K562 (cell line): Measurements from ENCODE around the gene DLAT. TPM values are rescaled to one million over a fixed set of nuclear protein-coding genes. Genes with fewer than 3 reads are reported as not detected.

Experiments
- ARHGAP35 ChIP-seq: fragments of 450-650 bp; IDR thresholded peaks from 2 replicates; pipeline ENCODE4 v1.6.1; 2018; ENCODE audit not compliant: partially characterized antibody
- ARID2 ChIP-seq: fragments of 450-650 bp; IDR thresholded peaks from 2 replicates; pipeline ENCODE4 v1.6.1; 2017; ENCODE audit warnings: antibody characterized with exemption, mild to moderate bottlenecking
- ARID3A ChIP-seq: IDR thresholded peaks from 2 replicates; pipeline ENCODE4 v1.6.1; 2012; ENCODE audit warnings: low read depth, low read length, improper control_type of control experiment, borderline replicate concordance
- CREB3L1 ChIP-seq: fragments of 450-650 bp; IDR thresholded peaks from 2 replicates; pipeline ENCODE4 v1.6.1; 2014; ENCODE audit warnings: low read depth, mild to moderate bottlenecking, moderate library complexity, borderline replicate concordance
- HNRNPUL1 ChIP-seq: fragments of 200-400 bp; formaldehyde crosslinking; IDR thresholded peaks from 2 replicates; pipeline ENCODE4 v1.6.1; 2017; ENCODE audit warnings: low read length
- HSF4 ChIP-seq: fragments of 250-450 bp; sonication (Bioruptor Pico); IDR thresholded peaks from 2 replicates; pipeline ENCODE4 v2.1.2; 2022; ENCODE audit warnings: mild to moderate bottlenecking, moderate library complexity, borderline replicate concordance
- KDM2B ChIP-seq: fragments of 250-450 bp; sonication (Bioruptor Pico); IDR thresholded peaks from 2 replicates; pipeline ENCODE4 v1.8.0; 2021; ENCODE audit warnings: mild to moderate bottlenecking, moderate library complexity
- MLLT1 ChIP-seq, 2 experiments: fragments of 450-650 bp; IDR thresholded peaks; 2 replicates each; pipeline ENCODE4 v1.6.1; 2016
- NCOA2 ChIP-seq, 2 experiments: fragments of 450-650 bp; IDR thresholded peaks; 2 replicates each; pipeline ENCODE4 v1.6.1; 2018; ENCODE audit warnings: mild to moderate bottlenecking in 2 of 2, moderate library complexity in 1 of 2; ENCODE audit not compliant: partially characterized antibody in 2 of 2
- NFE2L1 ChIP-seq: fragments of 450-650 bp; IDR thresholded peaks from 2 replicates; pipeline ENCODE4 v1.6.1; 2016; ENCODE audit warnings: missing genetic modification characterization, low read depth, mild to moderate bottlenecking, missing compliant biosample characterization, moderate library complexity, borderline replicate concordance
- NONO ChIP-seq, 2 experiments: fragments of 200-400 bp in 1 of 2; fragments of 450-650 bp in 1 of 2; formaldehyde crosslinking in 1 of 2; IDR thresholded peaks; 2 replicates each; pipeline ENCODE4 v1.6.1; 2017; ENCODE audit warnings: low read depth in 2 of 2, mild to moderate bottlenecking in 2 of 2, moderate library complexity in 2 of 2, low read length in 1 of 2
- RAD51 ChIP-seq: fragments of 450-650 bp; IDR thresholded peaks from 2 replicates; pipeline ENCODE4 v1.7.1; 2016; ENCODE audit warnings: low read depth, mild to moderate bottlenecking, borderline replicate concordance
- RFX5 ChIP-seq: IDR thresholded peaks from 2 replicates; pipeline ENCODE4 v1.6.1; 2011; ENCODE audit warnings: low read depth, mild to moderate bottlenecking, improper control_type of control experiment, low read length
- SLC30A9 ChIP-seq: fragments of 250-450 bp; sonication (Bioruptor Pico); IDR thresholded peaks from 2 replicates; pipeline ENCODE4 v1.8.0; 2022; ENCODE audit warnings: mild to moderate bottlenecking, moderate library complexity
- SMARCC2 ChIP-seq: fragments of 450-650 bp; IDR thresholded peaks from 2 replicates; pipeline ENCODE4 v1.6.1; 2017; ENCODE audit warnings: antibody characterized with exemption, moderate library complexity, mild to moderate bottlenecking, low read depth
- YBX1 ChIP-seq: fragments of 450-650 bp; IDR thresholded peaks from 2 replicates; pipeline ENCODE4 v1.7.1; 2016; ENCODE audit warnings: mild to moderate bottlenecking
- ZHX1 ChIP-seq: fragments of 150-350 bp; conservative IDR thresholded peaks from 2 replicates; pipeline ENCODE4 v1.6.1; 2014; ENCODE audit warnings: low read length
- ZNF174 ChIP-seq: fragments of 250-450 bp; sonication (Bioruptor Pico); IDR thresholded peaks from 2 replicates; pipeline ENCODE4 v1.4.0; 2020; ENCODE audit warnings: mild to moderate bottlenecking
- ZNF277 ChIP-seq: fragments of 250-450 bp; sonication (Bioruptor Pico); IDR thresholded peaks from 2 replicates; pipeline ENCODE4 v1.8.0; 2022; ENCODE audit warnings: inconsistent platforms, mild to moderate bottlenecking, moderate library complexity, borderline replicate concordance
- ZNF347 ChIP-seq: fragments of 450-650 bp; formaldehyde crosslinking; IDR thresholded peaks from 2 replicates; pipeline ENCODE4 v1.4.0; 2020; ENCODE audit warnings: low read depth, mild to moderate bottlenecking, moderate library complexity
- polyA plus RNA-seq, 8 experiments: library from polyadenylated mRNA; depleted of rRNA in 4 of 8; stranded (reverse) in 5 of 8; unstranded in 3 of 8; fragments of >200 nt; fragmentation: Nextera tagmentation in 2 of 8; fragmentation: Illumina TruSeq in 1 of 8; extraction: Ambion mirVana in 2 of 8; extraction: Trizol in 1 of 8; gene quantifications; 2 replicates each; pipeline versions ENCODE4 v1.2.1 to v1.2.3, GENCODE V29; 2011 to 2014; ENCODE audit warnings: inconsistent platforms in 1 of 8, missing spikeins in 1 of 8
- total RNA-seq, 7 experiments: library from RNA; depleted of rRNA in 6 of 7; stranded (reverse); fragments of >200 nt in 6 of 7; fragmentation: Illumina TruSeq in 2 of 7; extraction: Trizol in 2 of 7; gene quantifications; 2 replicates each; pipeline versions ENCODE4 v1.2.1 to v1.2.3, GENCODE V29; 2011 to 2021; ENCODE audit warnings: low replicate concordance in 1 of 7

The DLAT gene
- total and polyA plus RNA-seq, 9 of the 15 experiments (the other 6 are each of a cell fraction or from before 2014, with no cell fraction given), result 41.7 to 152 (median 105) TPM

- TF ChIP-seq ARID3A (no peak), CREB3L1 (no peak), NCOA2 (IDR thresholded peaks at IDR 0.05; ENCODE audit: partially characterized antibody in 2 of 2) (peak in 1 of 2 experiments; percentile 39), HSF4 (CRISPR knock-in tag) (no peak), ZNF347 (CRISPR knock-in tag) (no peak), ARID2 (no peak), ZNF277 (no peak), NONO (IDR thresholded peaks at IDR 0.05; ENCODE audit: low read depth in 2 of 2, low read length in 1 of 2) (no peak), RFX5 (no peak), YBX1 (no peak), MLLT1 (IDR thresholded peaks at IDR 0.05) (no peak), KDM2B (no peak), SMARCC2 (peak; percentile 71; the same call in 1 of the 2 replicates), HNRNPUL1 (no peak), RAD51 (no peak), NFE2L1 (tag) (peak; percentile 70), ZHX1 (no peak), ZNF174 (CRISPR knock-in tag) (no peak), ARHGAP35 (no peak), SLC30A9 (CRISPR knock-in tag) (no peak)
These were observed 19.8 kb downstream of the DLAT start (continued) for GRCh38 chr11:112044961-112045360.
